ENCODE results near the gene USP3.
"Not testable (repeated sequence)": the region's sequence is repeated elsewhere in the genome, so short reads cannot be mapped to it uniquely, and the experiment has no call there.

USP3 gene

GRCh38 chr15:63476229-63476632 is 28.2 kb upstream of the USP3 start:
- DNase-seq, result no peak

GRCh38 chr15:63478243-63478642 is 26.1 kb upstream of the USP3 start:
- no peak for DNase-seq

- no peak for DNase-seq
These were observed 24.0 kb upstream of the USP3 start for GRCh38 chr15:63480441-63480821.

GRCh38 chr15:63481105-63481810 is 23.1 kb upstream of the USP3 start:
- peak; percentile 33 for DNase-seq

GRCh38 chr15:63482874-63483323 is 21.5 kb upstream of the USP3 start:
- no peak for DNase-seq

- no peak for DNase-seq
These were observed 20.6 kb upstream of the USP3 start for GRCh38 chr15:63483521-63484371.

GRCh38 chr15:63484433-63485186 is 19.8 kb upstream of the USP3 start:
- DNase-seq, result no peak

- peak; percentile 90 for DNase-seq
These were observed 17.2 kb upstream of the USP3 start for GRCh38 chr15:63487076-63487757.

GRCh38 chr15:63487758-63488397 is 16.5 kb upstream of the USP3 start:
- not testable (repeated sequence) for DNase-seq

- DNase-seq, result no peak
These were observed 15.9 kb upstream of the USP3 start for GRCh38 chr15:63488398-63488960.

GRCh38 chr15:63489352-63489751 is 15.0 kb upstream of the USP3 start:
- no peak for DNase-seq

GRCh38 chr15:63490345-63491034 is 13.9 kb upstream of the USP3 start:
- peak; percentile 95 for DNase-seq

GRCh38 chr15:63491116-63491827 is 13.1 kb upstream of the USP3 start:
- DNase-seq, result no peak

- DNase-seq, result no peak
These were observed 12.4 kb upstream of the USP3 start for GRCh38 chr15:63491979-63492378.

GRCh38 chr15:63492541-63493077 is 11.8 kb upstream of the USP3 start:
- peak; percentile 91 for DNase-seq

- peak; percentile 90 for DNase-seq
These were observed 11.0 kb upstream of the USP3 start for GRCh38 chr15:63493436-63493835.

GRCh38 chr15:63494408-63494807 is 10.0 kb upstream of the USP3 start:
- DNase-seq, result no peak

GRCh38 chr15:63495343-63495742 is 9.1 kb upstream of the USP3 start:
- peak; percentile 83 for DNase-seq

GRCh38 chr15:63495780-63496488 is 8.5 kb upstream of the USP3 start:
- peak; percentile 96 for DNase-seq
